GM18867 (cell line): ENCODE results near the gene CNTN1.
A peak's percentile ranks its signal among the peaks of the same experiment; 100 is the strongest.

Source experiments
- ATAC-seq: cut with Tn5 transposase; IDR thresholded peaks from one replicate; pipeline ENCODE4 v1.9.1; 2021; ENCODE audit warnings: mild to moderate bottlenecking, moderate library complexity; ENCODE audit not compliant: unreplicated experiment

The CNTN1 gene

GRCh38 chr12:40768125-40768864 is 76.1 kb downstream of the CNTN1 start:
- ATAC-seq, result no peak

GRCh38 chr12:40769846-40770245 is 77.6 kb downstream of the CNTN1 start:
- peak; percentile 83 for ATAC-seq

- ATAC-seq, result peak; percentile 33
Observed at GRCh38 chr12:40770781-40771180, 78.5 kb downstream of the CNTN1 start.

DNA sequence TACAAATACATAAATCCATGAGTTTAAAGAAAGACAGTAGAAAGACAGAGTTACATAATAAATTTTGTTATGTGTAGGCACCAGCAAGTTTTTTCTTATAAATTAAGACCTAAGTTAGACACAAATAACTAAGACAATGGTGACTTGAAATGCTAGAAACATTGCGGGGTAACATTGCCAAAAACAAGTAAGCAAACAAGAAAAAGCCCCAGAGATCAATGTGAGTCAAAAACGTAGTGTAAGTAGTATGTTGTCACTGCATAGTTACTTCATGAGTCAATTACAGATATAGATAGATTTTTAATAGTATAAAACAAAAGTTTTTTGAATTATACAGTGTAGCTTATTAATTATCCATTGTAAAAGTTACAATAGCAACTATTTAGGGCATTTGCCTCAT is 83.4 kb downstream of the CNTN1 start:
- ATAC-seq, result no peak

GRCh38 chr12:40784102-40784501 is 91.9 kb downstream of the CNTN1 start:
- no peak for ATAC-seq

DNA sequence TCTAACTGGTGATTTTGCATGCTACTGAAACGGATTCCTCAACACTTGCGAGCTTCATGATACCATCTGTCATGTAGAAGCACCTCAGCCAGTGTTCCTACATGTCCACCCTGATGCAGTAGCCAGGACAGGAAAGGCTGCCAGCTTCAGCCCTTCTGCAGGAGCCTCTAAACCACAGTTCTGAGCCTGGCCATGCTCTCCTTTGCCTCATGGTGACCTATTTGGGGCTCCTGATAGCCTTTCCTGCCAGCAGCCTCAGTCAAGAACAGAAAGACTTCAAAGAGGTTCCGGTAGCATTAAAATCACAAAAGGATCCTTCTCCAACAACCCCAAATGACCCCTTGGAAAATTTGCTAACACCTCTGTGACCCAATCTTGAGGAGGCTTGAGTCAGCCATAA is 96.0 kb downstream of the CNTN1 start:
- ATAC-seq, result no peak

DNA sequence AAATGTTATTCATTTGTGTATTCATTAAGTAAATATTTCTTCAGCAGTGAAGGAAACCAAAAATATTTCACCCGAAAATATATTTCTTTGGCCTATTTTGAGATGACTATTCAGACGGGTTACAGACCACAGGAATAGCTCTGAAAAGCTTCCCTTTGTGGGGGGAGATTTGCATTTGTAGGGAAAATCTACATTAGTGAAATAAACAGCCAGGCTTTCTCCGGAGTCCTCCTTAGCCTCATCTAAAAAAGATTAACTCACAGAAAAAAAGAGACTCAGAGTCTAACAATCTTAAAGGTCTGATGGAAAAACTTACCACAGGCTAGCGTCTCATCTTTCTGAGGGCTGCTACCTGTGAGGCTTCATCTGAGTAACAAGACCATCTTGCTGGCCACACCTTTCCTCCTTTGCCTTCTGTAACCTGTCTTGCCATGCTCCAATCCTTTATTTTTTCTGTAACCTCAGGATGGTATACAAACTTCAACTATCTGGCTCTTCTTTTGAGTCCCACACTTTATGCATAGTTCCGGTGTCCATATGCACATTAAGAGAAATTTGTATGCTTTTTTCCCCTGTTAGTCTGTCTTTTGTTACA is 100.7 kb downstream of the CNTN1 start:
- ATAC-seq, result no peak

DNA sequence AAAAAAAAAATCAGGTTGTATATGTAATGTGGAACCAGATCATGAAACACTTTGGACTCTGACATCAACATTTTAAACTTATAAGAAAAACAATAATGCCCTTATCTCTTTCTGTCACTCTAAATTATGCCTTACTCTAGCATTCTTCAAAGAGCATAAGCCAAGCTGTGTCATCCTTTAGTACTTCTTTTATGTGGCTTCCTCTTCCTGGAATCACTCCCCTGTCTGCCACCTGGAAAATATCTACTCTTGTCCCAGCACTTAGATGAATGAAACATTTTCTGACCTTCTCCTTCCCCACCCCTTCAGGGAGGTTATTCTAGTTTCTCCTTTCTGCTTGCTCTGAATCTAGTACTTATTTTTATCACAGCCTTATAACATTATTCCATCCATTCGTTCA is 101.2 kb downstream of the CNTN1 start:
- no peak for ATAC-seq

- ATAC-seq, result no peak
Observed at GRCh38 chr12:40794087-40794486, 101.8 kb downstream of the CNTN1 start.

- no peak for ATAC-seq
Observed at GRCh38 chr12:40801082-40801481, 108.8 kb downstream of the CNTN1 start.

DNA sequence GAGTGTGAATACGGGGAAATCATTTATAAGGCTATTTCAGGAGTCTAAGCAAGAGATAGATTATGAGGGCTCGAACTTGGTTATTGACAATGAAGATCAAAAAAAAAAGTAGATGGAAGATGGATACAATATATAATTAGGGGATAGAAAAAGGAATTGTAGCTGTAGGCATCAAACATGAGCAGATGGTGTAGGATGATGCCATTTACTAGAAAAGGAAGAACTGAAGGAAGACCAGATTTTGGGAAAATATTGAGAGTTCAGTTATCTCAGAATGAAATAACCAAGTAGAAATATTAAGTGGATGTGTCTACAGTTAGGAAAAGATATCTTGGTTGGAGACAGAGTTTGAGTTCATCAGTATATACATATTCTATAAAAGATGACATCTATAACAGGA is 109.6 kb downstream of the CNTN1 start:
- ATAC-seq, result no peak

DNA sequence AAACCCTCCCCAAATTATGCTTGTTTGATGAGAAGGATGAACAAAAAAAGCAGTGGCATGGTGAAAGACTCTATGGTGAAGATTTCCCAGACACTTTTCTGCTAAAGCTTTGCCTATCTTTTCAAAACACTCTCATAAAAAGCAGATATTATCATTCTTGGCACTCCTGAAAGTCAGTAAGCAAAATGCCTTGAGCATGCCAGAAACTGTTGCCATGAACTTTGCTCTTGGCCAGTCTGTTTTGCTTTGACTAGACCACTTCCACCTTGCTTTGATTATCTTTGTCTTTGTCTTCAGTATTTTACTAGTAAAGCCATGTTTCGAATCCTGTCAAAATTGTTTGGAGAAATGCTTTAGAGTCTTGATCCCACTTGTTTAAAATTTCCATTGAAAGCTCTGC is 110.4 kb downstream of the CNTN1 start:
- ATAC-seq, result no peak

DNA sequence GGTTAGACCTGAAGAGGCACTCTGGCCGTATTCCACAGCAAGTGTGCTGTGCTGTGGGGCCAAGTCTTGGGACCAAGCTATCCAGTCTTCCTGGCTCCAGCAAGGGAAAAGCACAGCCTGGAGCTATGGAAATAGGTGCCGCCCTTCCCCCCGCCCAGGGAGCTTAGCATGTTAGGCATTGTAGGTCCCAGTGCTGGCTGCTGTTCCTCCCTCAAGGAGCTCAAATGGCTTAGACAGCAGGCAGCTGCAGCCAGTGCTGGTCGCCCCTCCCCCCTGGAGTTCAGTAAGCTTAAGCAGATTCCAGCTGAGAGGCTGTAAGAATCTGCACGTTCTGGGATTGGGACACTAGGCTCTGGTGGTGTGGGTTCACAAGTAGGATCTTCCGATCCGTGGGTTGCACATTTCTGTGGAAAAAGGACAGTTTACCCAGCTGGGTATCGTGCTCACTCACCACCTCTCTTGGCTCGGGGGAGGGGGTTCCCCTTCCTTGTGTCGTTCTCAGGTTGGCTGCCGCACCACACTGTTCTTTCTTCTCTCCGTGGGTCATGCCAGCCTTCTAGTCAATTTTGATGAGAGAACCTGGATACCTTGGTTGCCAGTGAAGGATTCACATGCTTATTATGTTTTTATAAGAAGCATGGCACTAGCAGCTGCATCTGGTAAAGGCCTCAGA is 127.3 kb downstream of the CNTN1 start:
- no peak for ATAC-seq

- ATAC-seq, result no peak
Observed at GRCh38 chr12:40820794-40821484, 128.7 kb downstream of the CNTN1 start.

- no peak for ATAC-seq
Observed at GRCh38 chr12:40825156-40825555, 132.9 kb downstream of the CNTN1 start.

DNA sequence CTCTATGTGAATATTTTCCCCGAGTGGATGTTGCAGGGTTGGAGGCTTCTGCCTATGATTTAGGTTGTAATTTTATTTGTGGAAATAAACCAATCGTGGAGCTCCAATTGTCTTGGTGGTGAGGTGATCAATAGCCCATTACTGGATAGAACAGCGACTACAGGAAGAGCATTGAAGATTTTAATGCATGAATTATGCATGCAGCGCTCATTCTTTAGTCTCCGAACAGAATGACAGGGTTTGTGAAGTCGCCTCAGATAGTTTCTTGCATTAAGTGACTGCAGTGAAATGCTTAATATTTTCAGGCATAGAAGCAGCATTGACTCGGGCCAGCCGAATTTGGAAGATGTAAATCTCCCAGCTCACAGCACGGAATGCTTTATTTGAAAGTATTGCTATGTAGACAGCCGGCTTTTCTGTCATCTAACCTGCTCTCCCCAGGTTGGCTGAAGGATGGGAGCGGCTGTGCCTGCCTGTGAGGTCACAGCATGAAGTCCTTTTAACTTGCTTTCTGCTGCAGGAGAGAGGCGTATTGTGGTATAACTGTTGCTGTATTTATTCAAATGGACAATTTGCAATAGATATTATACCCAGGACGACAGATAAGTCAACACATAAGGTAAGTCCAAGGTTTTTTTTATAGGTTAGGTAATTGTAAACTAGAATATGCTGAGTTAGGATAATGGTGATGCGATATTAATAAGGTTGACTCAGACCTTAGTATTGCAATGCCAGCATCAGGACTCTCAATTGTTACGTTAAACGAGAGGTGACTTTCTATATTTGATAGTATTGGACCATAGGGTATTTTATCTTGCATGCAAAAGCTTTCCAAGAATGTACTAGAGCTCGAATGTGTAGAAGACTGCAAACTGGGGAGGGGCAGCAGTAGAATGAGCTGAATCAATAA is 135.7 kb downstream of the CNTN1 start:
- ATAC-seq, result no peak

DNA sequence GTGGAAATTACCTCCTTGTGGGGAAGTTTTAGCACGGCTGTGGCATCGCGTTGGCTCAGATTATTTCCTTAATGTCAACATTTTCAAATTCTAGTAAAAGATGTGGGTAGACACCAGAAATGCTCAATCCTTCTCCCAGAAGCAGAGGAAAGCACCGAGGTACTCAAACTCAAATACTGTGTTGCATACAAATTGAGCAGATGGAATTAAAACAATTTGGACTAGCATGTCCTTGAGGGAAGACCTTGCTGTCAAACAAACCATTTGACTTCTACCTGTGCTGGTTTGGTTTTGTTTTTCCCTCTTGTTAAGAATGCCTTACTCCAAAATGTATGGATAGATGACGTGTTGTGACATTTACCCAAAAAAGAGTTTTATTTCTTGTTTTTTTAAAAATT is 136.4 kb downstream of the CNTN1 start:
- no peak for ATAC-seq

GRCh38 chr12:40829738-40830144 is 137.5 kb downstream of the CNTN1 start:
- no peak for ATAC-seq

DNA sequence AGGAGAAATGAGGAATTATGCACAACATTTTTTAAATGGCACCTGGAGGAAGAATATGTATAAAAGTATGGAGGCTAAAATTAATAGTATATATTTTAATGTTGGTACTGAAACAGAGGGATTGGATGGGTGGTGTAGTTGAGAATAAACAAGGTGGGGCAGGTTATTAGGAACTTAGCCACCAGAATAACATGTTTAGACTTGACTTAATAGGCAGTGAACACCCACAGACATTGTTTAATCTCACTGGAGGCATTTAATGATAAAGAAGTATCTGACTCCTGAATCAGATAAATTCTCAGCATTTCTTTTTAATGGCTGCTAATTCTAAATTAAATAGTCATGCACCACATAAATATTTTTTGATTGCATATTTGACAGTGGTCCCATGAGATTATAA is 139.7 kb downstream of the CNTN1 start:
- no peak for ATAC-seq

DNA sequence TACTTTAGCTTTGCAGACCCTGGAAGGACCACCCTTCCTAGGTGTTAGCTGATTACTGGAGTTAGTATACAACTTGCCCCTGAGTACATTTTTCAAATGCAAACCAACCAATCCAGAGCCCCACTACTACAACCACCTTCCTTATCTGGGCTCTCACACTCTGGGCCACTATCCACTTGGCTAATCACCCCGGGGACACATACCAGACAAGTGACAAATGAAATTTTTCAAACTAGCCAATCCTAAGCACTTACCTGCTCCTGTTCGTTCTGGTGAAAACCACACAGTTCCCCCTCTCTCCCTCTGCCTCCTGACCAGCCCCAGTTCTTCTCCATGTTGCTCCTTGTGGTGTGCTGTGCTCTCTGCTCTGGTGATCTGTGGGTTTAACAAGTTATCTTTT is 140.4 kb downstream of the CNTN1 start:
- ATAC-seq, result no peak

DNA sequence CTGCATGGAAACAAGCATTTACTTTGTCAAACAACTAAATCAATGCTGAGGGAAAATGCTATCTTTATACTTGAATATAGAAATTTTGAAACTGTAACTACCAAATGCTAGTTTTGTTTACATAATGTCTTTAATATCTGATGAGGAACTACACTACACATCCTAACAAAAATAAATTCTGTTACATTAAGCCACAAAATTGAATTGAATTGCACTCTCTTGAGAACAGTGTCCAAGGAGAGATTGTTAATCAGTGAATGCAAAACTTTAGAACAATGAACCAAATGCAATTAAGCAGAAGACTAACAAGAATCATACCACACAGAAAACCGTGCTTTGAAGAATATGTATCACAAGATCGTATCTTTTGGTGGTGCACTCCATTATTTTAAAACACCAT is 141.6 kb downstream of the CNTN1 start:
- no peak for ATAC-seq
